AG04449 (cell line): ENCODE results near the gene MXRA8.

ENCODE experiments used
- CTCF ChIA-PET: fragments of 350-600 bp; formaldehyde crosslinking; extraction: SDS; loops from one replicate; lab custom pipeline; 2021; ENCODE audit warnings: antibody characterized with exemption; lab: Yijun Ruan, JAX
- POLR2A ChIA-PET: fragments of 400-600, 350-600 bp; formaldehyde crosslinking; extraction: SDS; loops from one replicate; lab custom pipeline; 2020; ENCODE audit warnings: antibody characterized with exemption, inconsistent platforms; lab: Yijun Ruan, JAX
- DNase-seq: peaks from one replicate; pipeline ENCODE4 v3.0.0-alpha.2; 2010; ENCODE audit warnings: low read depth, low spot score
- H3K4me3 ChIP-seq: 2 replicates; pipeline ENCODE4 v1.5.1; 2011; ENCODE audit warnings: low read depth, mild to moderate bottlenecking, control low read depth, low read length
- CTCF ChIP-seq: IDR thresholded peaks from one replicate; pipeline ENCODE4 v1.5.1; 2011; ENCODE audit warnings: mild to moderate bottlenecking, moderate library complexity, low read length, control low read depth, inconsistent platforms; ENCODE audit not compliant: insufficient read depth; ENCODE audit errors: missing control alignments

MXRA8 gene

GRCh38 chr1:1365875-1366698, 7.7 kb upstream of the MXRA8 start:
- CTCF ChIA-PET: no interaction called here

DNA sequence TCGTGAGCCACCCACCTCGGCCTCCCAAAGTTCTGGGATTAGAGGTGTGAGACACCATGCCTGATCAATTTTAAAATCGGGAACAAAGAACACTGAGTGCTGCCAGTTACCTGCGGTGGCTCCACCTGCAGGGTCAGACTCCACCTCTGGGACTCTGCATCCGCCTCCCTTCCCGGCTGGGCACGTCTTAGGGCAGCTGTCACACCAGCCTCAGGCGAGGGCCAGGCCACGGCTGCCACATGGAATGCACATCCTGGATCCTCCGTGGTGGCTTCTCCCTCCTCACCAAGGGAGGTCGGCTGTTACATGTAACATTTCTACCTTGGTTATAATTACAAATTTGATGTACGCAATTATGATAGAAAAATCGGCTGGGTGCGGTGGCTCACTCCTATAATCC, 5.9 kb upstream of the MXRA8 start:
- ChIA-PET CTCF (interaction anchor here (2.4 kb wide), 1 partner anchor 10 kb away, joined by 11 read pairs; no protein-coding TSS in a partner anchor), POLR2A (no interaction called here)
- no peak overlapping the region for H3K4me3 ChIP-seq
- TF ChIP-seq CTCF: no peak
- no peak for DNase-seq

More at GRCh38 chr1:1365875-1366698, 7.7 kb upstream of the MXRA8 start:
- DNase-seq: no peak
- H3K4me3 ChIP-seq: no peak overlapping the region
- TF ChIP-seq CTCF: no peak
- POLR2A ChIA-PET: no interaction called here

DNA sequence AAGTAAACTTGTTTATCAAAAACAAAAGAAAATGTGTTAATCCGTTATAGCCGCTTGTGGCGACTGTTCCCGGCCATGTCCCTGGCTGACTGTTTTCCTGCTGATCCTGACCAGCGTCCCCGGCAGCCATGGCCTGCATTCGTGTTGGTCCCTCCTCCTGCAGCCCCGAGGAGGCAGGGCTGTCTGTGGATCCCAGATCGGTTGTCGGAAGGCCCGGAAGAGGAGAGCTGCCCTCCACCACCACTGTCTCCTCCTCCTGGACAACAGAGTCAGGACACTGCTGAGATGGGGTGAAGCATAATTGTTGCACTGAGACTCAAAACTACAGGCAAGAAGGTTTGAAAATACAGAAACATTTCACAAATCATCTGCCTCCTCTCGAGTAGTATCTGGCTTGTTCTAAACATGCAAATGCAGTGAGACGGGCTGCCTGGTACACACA, 3.6 kb upstream of the MXRA8 start:
- TF ChIP-seq CTCF: peak; percentile 53
- peak overlapping the region; percentile 15 for H3K4me3 ChIP-seq
- ChIA-PET POLR2A (interaction anchor here (0.7 to 0.8 kb wide), 2 partner anchors 13 to 14 kb away, joined by 8 to 11 read pairs; partner anchors contain the start of gene AURKAIP1), CTCF (interaction anchor here (2.4 to 2.6 kb wide), 2 partner anchors 10 to 12 kb away, joined by 11 to 18 read pairs; no protein-coding TSS in a partner anchor)
- no peak for DNase-seq

DNA sequence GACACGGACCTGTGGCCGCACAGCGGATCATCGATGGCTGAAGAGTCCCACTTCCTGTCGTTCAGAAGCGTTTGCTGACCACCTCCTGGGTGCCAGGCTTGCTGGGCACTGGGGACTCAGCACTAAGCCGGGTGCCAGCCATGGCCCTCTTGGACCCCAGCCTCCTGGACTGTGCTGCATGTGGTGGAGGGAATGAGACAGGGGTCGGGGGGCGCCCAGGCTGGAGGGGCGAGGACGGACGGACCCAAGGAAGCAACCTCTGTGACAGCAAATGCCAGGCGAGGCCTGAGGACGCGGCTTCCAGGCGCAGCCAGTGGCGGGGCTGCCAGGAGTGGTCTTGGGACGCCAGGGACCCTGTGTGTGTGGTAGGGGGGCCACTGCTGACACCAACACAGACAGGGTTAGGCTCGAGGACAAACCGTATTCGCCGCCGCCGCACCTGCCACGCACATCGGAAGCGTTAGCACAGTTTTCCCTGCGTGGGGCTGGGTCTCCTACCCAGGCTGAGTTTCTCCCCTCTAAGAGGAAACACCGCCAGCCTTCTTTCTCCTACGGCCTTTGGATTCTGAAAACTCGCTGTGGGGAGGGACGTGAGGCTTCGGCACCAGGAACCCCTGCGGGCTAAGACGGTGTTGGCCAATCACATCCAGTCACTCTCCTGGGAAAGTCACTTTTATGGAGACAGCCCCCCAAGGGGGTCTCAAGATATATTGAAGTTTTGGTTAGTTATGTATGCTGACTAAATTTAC, 3.1 kb upstream of the MXRA8 start:
- ChIA-PET POLR2A (interaction anchor here (0.8 kb wide), 1 partner anchor 14 kb away, joined by 11 read pairs; the partner anchor contains the start of gene AURKAIP1), CTCF (interaction anchor here (2.6 kb wide), 1 partner anchor 10 kb away, joined by 18 read pairs; no protein-coding TSS in a partner anchor)
- DNase-seq: no peak
- no peak for TF ChIP-seq CTCF
- no peak overlapping the region; the same call in 1 of the 2 replicates for H3K4me3 ChIP-seq

GRCh38 chr1:1360506-1361169, 2.3 kb upstream of the MXRA8 start:
- H3K4me3 ChIP-seq: no peak overlapping the region
- no peak for TF ChIP-seq CTCF
- ChIA-PET CTCF (no interaction called here), POLR2A (interaction anchor here (0.6 to 1.0 kb wide), 5 partner anchors 9 to 363 kb away, joined by 3 read pairs; partner anchors contain the start of gene AURKAIP1)
- peak; percentile 63 for DNase-seq
